GM12873 (cell line): ENCODE data around the gene AAMDC.

Source experiments
- CTCF ChIP-seq: IDR thresholded peaks from 2 replicates; pipeline ENCODE4 v1.5.1; 2012; ENCODE audit warnings: low read depth, mild to moderate bottlenecking, moderate library complexity, low read length, control low read depth; ENCODE audit not compliant: insufficient read depth; ENCODE audit errors: missing control alignments

Gene AAMDC

GRCh38 chr11:77821349-77821851 lies 456 bp downstream of the AAMDC start:
- no peak for TF ChIP-seq CTCF

GRCh38 chr11:77823775-77824174 lies 2.8 kb downstream of the AAMDC start:
- TF ChIP-seq CTCF: no peak

GRCh38 chr11:77828926-77829325 lies 8.0 kb downstream of the AAMDC start:
- TF ChIP-seq CTCF: no peak

- TF ChIP-seq CTCF: no peak
Measured at GRCh38 chr11:77833302-77833701, 12.4 kb downstream of the AAMDC start.

- no peak for TF ChIP-seq CTCF
Measured at GRCh38 chr11:77842441-77843121, 21.6 kb downstream of the AAMDC start.

GRCh38 chr11:77851503-77851902 lies 30.6 kb downstream of the AAMDC start:
- TF ChIP-seq CTCF: no peak

- TF ChIP-seq CTCF: no peak
Measured at GRCh38 chr11:77854838-77855237, 33.9 kb downstream of the AAMDC start.
